Measurements from ENCODE around the gene SRRM3. TPM values are rescaled to one million over a fixed set of nuclear protein-coding genes. Genes with fewer than 3 reads are reported as not detected.
"Not testable (repeated sequence)": the region's sequence is repeated elsewhere in the genome, so short reads cannot be mapped to it uniquely, and the experiment has no call there.

SRRM3 gene
- total RNA-seq, 1 donor from 2014 or later, result 2.2 TPM

GRCh38 chr7:76155938-76156337, 45.8 kb upstream of the SRRM3 start:
- Mint-ChIP-seq H3K27me3 (ENCODE audit: insufficient read depth, low read depth) (peaks cover 3% of the 10 kb centered on the region), H3K9me3 (no peaks in the 10 kb centered on the region), H3K27ac (no peak overlapping the region), H3K36me3 (no peaks in the 10 kb centered on the region), H3K4me3 (no peak overlapping the region), H3K4me1 (peaks cover 4% of the 10 kb centered on the region)
- no peak overlapping the region for H2AFZ ChIP-seq (replicated peaks)
- H3F3A ChIP-seq (ENCODE audit: low read depth), result no peaks in the 10 kb centered on the region
- H3K4me2 ChIP-seq, result no peak overlapping the region
- no peaks in the 10 kb centered on the region for H3K4me1 ChIP-seq
- H4K20me1 ChIP-seq (ENCODE audit: low read depth), result no peaks in the 10 kb centered on the region
- TF ChIP-seq EZH2phosphoT487 (IDR thresholded peaks at IDR 0.05), result no peak
- TF ChIP-seq CTCF (IDR thresholded peaks at IDR 0.05), result no peak
- no peak for TF ChIP-seq EZH2 (IDR thresholded peaks at IDR 0.05)
- no peaks in the 10 kb centered on the region for H3K27me3 ChIP-seq
- H3K27ac ChIP-seq, result no peak overlapping the region
- no peaks in the 10 kb centered on the region for H3K36me3 ChIP-seq
- H3K79me2 ChIP-seq (ENCODE audit: low read depth), result no peaks in the 10 kb centered on the region
- no peaks in the 10 kb centered on the region for H3K9me3 ChIP-seq (ENCODE audit: low read depth)
- no peak for DNase-seq (ENCODE audit: low spot score)
- H3K4me3 ChIP-seq, result no peak overlapping the region
- H3K9ac ChIP-seq, result no peak overlapping the region

- H2AFZ ChIP-seq (replicated peaks); H3K9me3 ChIP-seq (ENCODE audit: low read depth); H3K36me3 Mint-ChIP-seq; DNase-seq (ENCODE audit: low spot score); H4K20me1 ChIP-seq (ENCODE audit: low read depth); H3K4me1 ChIP-seq; H3K36me3 ChIP-seq; H3K27ac Mint-ChIP-seq; H3K27me3 ChIP-seq; H3F3A ChIP-seq (ENCODE audit: low read depth); H3K9ac ChIP-seq; H3K27ac ChIP-seq; H3K79me2 ChIP-seq (ENCODE audit: low read depth); H3K4me2 ChIP-seq; H3K4me1 Mint-ChIP-seq; H3K27me3 Mint-ChIP-seq (ENCODE audit: insufficient read depth, low read depth); H3K4me3 ChIP-seq; H3K4me3 Mint-ChIP-seq; H3K9me3 Mint-ChIP-seq: not testable (repeated sequence)
Measured at GRCh38 chr7:76156992-76157685, 44.6 kb upstream of the SRRM3 start.

- H3K27ac Mint-ChIP-seq, result not testable (repeated sequence)
Measured at GRCh38 chr7:76158416-76158815, 43.3 kb upstream of the SRRM3 start.

GRCh38 chr7:76162416-76163170, 39.1 kb upstream of the SRRM3 start:
- not testable (repeated sequence) for H3K27me3 ChIP-seq; H3K36me3 ChIP-seq; H4K20me1 ChIP-seq (ENCODE audit: low read depth); DNase-seq (ENCODE audit: low spot score); H3K4me3 ChIP-seq; H3K9me3 ChIP-seq (ENCODE audit: low read depth); H3K27ac ChIP-seq; H3K9ac ChIP-seq; H3K9me3 Mint-ChIP-seq; H3K36me3 Mint-ChIP-seq; H3K79me2 ChIP-seq (ENCODE audit: low read depth); H3K4me3 Mint-ChIP-seq; H3K27me3 Mint-ChIP-seq (ENCODE audit: insufficient read depth, low read depth)
- H3F3A ChIP-seq (ENCODE audit: low read depth), result peaks cover 19% of the 10 kb centered on the region
- peak overlapping the region; percentile 25 for H3K4me2 ChIP-seq
- peaks cover 13% of the 10 kb centered on the region for H3K4me1 ChIP-seq
- H2AFZ ChIP-seq (replicated peaks), result peak overlapping the region; percentile 81
- Mint-ChIP-seq H3K4me1 (peaks cover 22% of the 10 kb centered on the region), H3K27ac (peak overlapping the region; percentile 57)

More at GRCh38 chr7:76158416-76158815, 43.3 kb upstream of the SRRM3 start:
- H3K4me1 Mint-ChIP-seq, result peaks cover 11% of the 10 kb centered on the region
- H3K36me3 ChIP-seq; H3K36me3 Mint-ChIP-seq; H2AFZ ChIP-seq (replicated peaks); H3K4me3 ChIP-seq; H3K4me1 ChIP-seq; H4K20me1 ChIP-seq (ENCODE audit: low read depth); H3K9ac ChIP-seq; H3K27me3 ChIP-seq; H3K79me2 ChIP-seq (ENCODE audit: low read depth); H3F3A ChIP-seq (ENCODE audit: low read depth); H3K9me3 Mint-ChIP-seq; H3K27ac ChIP-seq; H3K9me3 ChIP-seq (ENCODE audit: low read depth); H3K27me3 Mint-ChIP-seq (ENCODE audit: insufficient read depth, low read depth); H3K4me3 Mint-ChIP-seq; H3K4me2 ChIP-seq; DNase-seq (ENCODE audit: low spot score): not testable (repeated sequence)

GRCh38 chr7:76163812-76164211, 37.9 kb upstream of the SRRM3 start:
- H3K36me3 Mint-ChIP-seq; DNase-seq (ENCODE audit: low spot score); H3K9me3 Mint-ChIP-seq; H4K20me1 ChIP-seq (ENCODE audit: low read depth); H3K9me3 ChIP-seq (ENCODE audit: low read depth); H3K27me3 ChIP-seq; H3K79me2 ChIP-seq (ENCODE audit: low read depth); H3K36me3 ChIP-seq; H3K27ac ChIP-seq; H3K27me3 Mint-ChIP-seq (ENCODE audit: insufficient read depth, low read depth); H3K4me3 ChIP-seq; H3K9ac ChIP-seq: not testable (repeated sequence)
- H3K4me3 Mint-ChIP-seq, result peak overlapping the region; percentile 62
- peak overlapping the region; percentile 67 for H2AFZ ChIP-seq (replicated peaks)
- H3K27ac Mint-ChIP-seq, result peak overlapping the region; percentile 99
- H3K4me2 ChIP-seq, result peak overlapping the region; percentile 17
- H3F3A ChIP-seq (ENCODE audit: low read depth), result peaks cover 19% of the 10 kb centered on the region
- peaks cover 22% of the 10 kb centered on the region for H3K4me1 Mint-ChIP-seq
- peaks cover 13% of the 10 kb centered on the region for H3K4me1 ChIP-seq
